Endothelial cell of umbilical vein (primary cell): ENCODE data around the gene USP37. TPM values are rescaled to one million over a fixed set of nuclear protein-coding genes. Genes with fewer than 3 reads are reported as not detected.

Source experiments
- BruUV-seq: library from RNA; stranded (reverse); fragments of 400-500 nt; replicated peaks from 2 replicates; lab custom pipeline; 2021; lab: Mats Ljungman, UMichigan
- CTCF ChIA-PET: fragments of 300-600, 350-600 bp; sonication (Branson Sonifier 250); formaldehyde crosslinking; loops from one replicate; lab custom pipeline; 2021; ENCODE audit warnings: antibody characterized with exemption, inconsistent platforms; lab: Charles Lee
- POLR2A ChIA-PET: fragments of 300-600, 350-600 bp; sonication (Branson Sonifier 250); formaldehyde crosslinking; loops from one replicate; lab custom pipeline; 2021; ENCODE audit warnings: antibody characterized with exemption, inconsistent platforms; lab: Charles Lee
- DNase-seq: peaks from one replicate; pipeline ENCODE4 v3.0.0-alpha.2; 2011; ENCODE audit warnings: low read depth, low spot score
- FAIRE-seq: peaks from 2 replicates; lab custom pipeline; 2011; peaks lifted over from hg19 to GRCh38; lab: Jason Lieb, UNC
- H2AFZ ChIP-seq: 2 replicates; pipeline ENCODE4 v1.6.0; 2012; ENCODE audit warnings: low read depth, low read length, control low read depth, inconsistent platforms
- H3K27ac ChIP-seq: 2 replicates; pipeline ENCODE4 v1.5.1; 2011; ENCODE audit warnings: low read depth, mild to moderate bottlenecking, control low read depth, low read length, moderate library complexity; ENCODE audit not compliant: insufficient read depth
- H3K27me3 ChIP-seq, 2 experiments: 2 replicates each; pipeline versions ENCODE4 v1.6.0 to v1.6.1; 2011; ENCODE audit warnings: low read length in 2 of 2, mixed read lengths in 1 of 2; ENCODE audit not compliant: control insufficient read depth in 2 of 2, insufficient read depth in 2 of 2
- H3K36me3 ChIP-seq, 2 experiments: 2 replicates in 1 of 2; 3 replicates in 1 of 2; pipeline ENCODE4 v1.5.1; 2011; ENCODE audit warnings: low read length in 2 of 2, mild to moderate bottlenecking in 1 of 2, moderate library complexity in 1 of 2; ENCODE audit not compliant: control insufficient read depth in 2 of 2, insufficient read depth in 2 of 2; ENCODE audit errors: extremely low read depth in 1 of 2
- H3K4me1 ChIP-seq: 3 replicates; pipeline ENCODE4 v1.5.1; 2011; ENCODE audit warnings: mild to moderate bottlenecking, low read length; ENCODE audit not compliant: control insufficient read depth, insufficient read depth; ENCODE audit errors: extremely low read depth
- H3K4me2 ChIP-seq: 2 replicates; pipeline ENCODE4 v1.6.1; 2011; ENCODE audit warnings: low read length, control low read depth, mixed read lengths; ENCODE audit not compliant: insufficient read depth
- H3K4me3 ChIP-seq, 3 experiments: fragments of 200-600 bp in 1 of 3; sonication (generic), shearing (Covaris generic) in 1 of 3; replicated peaks in 1 of 3; 2 replicates each; pipeline ENCODE4 v1.5.1; 2011 to 2016; ENCODE audit warnings: control low read depth in 3 of 3, low read length in 3 of 3, mild to moderate bottlenecking in 2 of 3, inconsistent platforms in 1 of 3, low read depth in 1 of 3, moderate library complexity in 1 of 3; ENCODE audit not compliant: insufficient read depth in 1 of 3
- H3K79me2 ChIP-seq: 2 replicates; pipeline ENCODE4 v1.6.0; 2012; ENCODE audit warnings: low read length, inconsistent platforms; ENCODE audit not compliant: control insufficient read depth, insufficient read depth
- H3K9ac ChIP-seq: replicated peaks from 2 replicates; pipeline ENCODE3; 2011; ENCODE audit warnings: low read length, control low read depth; ENCODE audit not compliant: insufficient read depth; ENCODE audit errors: extremely low read depth
- H3K9me1 ChIP-seq: replicated peaks from 3 replicates; pipeline ENCODE4 v1.6.0; 2011; ENCODE audit warnings: mild to moderate bottlenecking, low read length; ENCODE audit not compliant: control insufficient read depth, insufficient read depth; ENCODE audit errors: extremely low read depth
- H3K9me3 ChIP-seq: replicated peaks from 2 replicates; pipeline ENCODE4 v1.5.1; 2012; ENCODE audit warnings: low read length, inconsistent platforms; ENCODE audit not compliant: control insufficient read depth, insufficient read depth
- H4K20me1 ChIP-seq: replicated peaks from 2 replicates; pipeline ENCODE3; 2011; ENCODE audit warnings: mild to moderate bottlenecking, low read length; ENCODE audit not compliant: control insufficient read depth, insufficient read depth; ENCODE audit errors: extremely low read depth
- CTCF ChIP-seq, 2 donors: IDR thresholded peaks; 1 replicate in 1 of 2; 2 replicates in 1 of 2; pipeline ENCODE4 v1.5.1; 2011; ENCODE audit warnings: low read length in 2 of 2, mild to moderate bottlenecking in 2 of 2, moderate library complexity in 2 of 2, control low read depth in 1 of 2, inconsistent platforms in 1 of 2, low read depth in 1 of 2; ENCODE audit not compliant: insufficient read depth in 1 of 2; ENCODE audit errors: extremely low read depth in 1 of 2
- FOS ChIP-seq: IDR thresholded peaks from 2 replicates; pipeline ENCODE4 v1.6.1; 2011; ENCODE audit warnings: mild to moderate bottlenecking, low read length, moderate library complexity, borderline replicate concordance; ENCODE audit not compliant: insufficient read depth
- GATA2 ChIP-seq: IDR thresholded peaks from 2 replicates; pipeline ENCODE4 v1.7.0; 2011; ENCODE audit warnings: low read depth, mild to moderate bottlenecking, moderate library complexity, mixed read lengths, low read length; ENCODE audit not compliant: insufficient read length, insufficient read depth
- JUN ChIP-seq: IDR thresholded peaks from 2 replicates; pipeline ENCODE4 v1.6.1; 2011; ENCODE audit warnings: borderline replicate concordance, low read depth; ENCODE audit not compliant: insufficient read length, insufficient read depth
- MAX ChIP-seq: IDR thresholded peaks from 2 replicates; pipeline ENCODE4 v1.6.1; 2011; ENCODE audit not compliant: insufficient read depth, insufficient read length
- POLR2A ChIP-seq: IDR thresholded peaks from 2 replicates; pipeline ENCODE4 v1.6.1; 2012; ENCODE audit warnings: low read depth, mild to moderate bottlenecking, control low read depth, low read length
- POLR2AphosphoS5 ChIP-seq: IDR thresholded peaks from 2 replicates; pipeline ENCODE4 v1.6.1; 2012; ENCODE audit warnings: low read depth, mild to moderate bottlenecking, control low read depth, low read length, moderate library complexity; ENCODE audit not compliant: insufficient read depth
- dilution Hi-C: fragments of 300-500 bp; cut with MboI; formaldehyde crosslinking; loops from one replicate; pipeline ENCODE4 v1.15.0; 2019; ENCODE audit warnings: low sequenced_read_pairs; ENCODE audit not compliant: extremely low pct_ligation_motif_present
- intact Hi-C: fragments of 100-400 bp; cut with micrococcal nuclease; formaldehyde crosslinking; loops from one replicate; pipeline ENCODE4 v1.10.0; 2022
- polyA plus RNA-seq, 4 experiments: library from polyadenylated mRNA; depleted of rRNA in 3 of 4; stranded (reverse) in 3 of 4; unstranded in 1 of 4; fragments of >200 nt; gene quantifications; 2 replicates each; pipeline versions ENCODE4 v1.2.1 to v1.2.3, GENCODE V29; 2011 to 2012; ENCODE audit warnings: missing spikeins in 1 of 4
- total RNA-seq: library from RNA; stranded (reverse); gene quantifications from 2 replicates; pipeline ENCODE4 v1.2.3, GENCODE V29; 2021

USP37 gene
- total and polyA plus RNA-seq, 2 donors (not counting 3 experiments of a cell fraction or from before 2014, with no cell fraction given), result 1.9 to 14.4 TPM

- no peak overlapping the region for H3K4me2 ChIP-seq
- TF ChIP-seq FOS (no peak), JUN (no peak), POLR2AphosphoS5 (no peak), MAX (no peak), CTCF (IDR thresholded peaks at IDR 0.05; ENCODE audit: extremely low read depth in 1 of 2, insufficient read depth in 1 of 2, low read depth in 1 of 2, low read length in 2 of 2) (no peak), GATA2 (no peak), POLR2A (no peak)
- POLR2A ChIA-PET, result no interaction called here
- peaks cover 21% of the 10 kb centered on the region for H3K79me2 ChIP-seq
- DNase-seq (no peak), FAIRE-seq (no peak)
- H4K20me1 ChIP-seq, result no peaks in the 10 kb centered on the region
- BruUV-seq, result no TSS peak
- CTCF ChIA-PET, result interaction anchor here (0.9 to 3.9 kb wide), 2 partner anchors 8 to 109 kb away, joined by 3 to 14 read pairs; no protein-coding TSS in a partner anchor
- no peaks in the 10 kb centered on the region for H3K27me3 ChIP-seq
- H3K36me3 ChIP-seq, result peaks cover 0 to 24% of the 10 kb centered on the region in 2 experiments
- H3K4me3 ChIP-seq, result no peak overlapping the region
- dilution Hi-C loops (no loop called here), intact Hi-C loops (loop anchor here (5.0 kb wide), 2 partner anchors 177 to 443 kb away; no protein-coding TSS in a partner anchor)
- H3K9ac ChIP-seq, result no peak overlapping the region
- H2AFZ ChIP-seq, result no peak overlapping the region
- no peak overlapping the region for H3K27ac ChIP-seq
- H3K9me3 ChIP-seq, result no peaks in the 10 kb centered on the region
- H3K9me1 ChIP-seq, result no peaks in the 10 kb centered on the region
- H3K4me1 ChIP-seq, result peaks cover 26% of the 10 kb centered on the region
These were observed 163.6 kb downstream of the USP37 start for GRCh38 chr2:218404351-218405085.
